C4-2B (cell line): ENCODE data around the gene TOR3A.

Experiments used
- CTCF ChIP-seq: fragments of 450-650 bp; conservative IDR thresholded peaks from 2 replicates; pipeline ENCODE4 v1.5.1; 2017; ENCODE audit warnings: mild to moderate bottlenecking
- ZFX ChIP-seq: fragments of 450-650 bp; IDR thresholded peaks from 2 replicates; pipeline ENCODE4 v1.6.1; 2017

- no peak for TF ChIP-seq CTCF
- no peak for TF ChIP-seq ZFX
Observed at GRCh38 chr1:179120736-179121135, 38.9 kb downstream of the TOR3A start.
